CD8-positive, alpha-beta memory T cell (primary cell): ENCODE results near the gene FHIT. TPM values are rescaled to one million over a fixed set of nuclear protein-coding genes. Genes with fewer than 3 reads are reported as not detected.

Source experiments
- CTCF ChIA-PET: fragments of 350-600 bp; sonication (Branson Sonifier 250); formaldehyde crosslinking; loops from one replicate; lab custom pipeline; 2021; ENCODE audit warnings: antibody characterized with exemption; lab: Charles Lee
- POLR2A ChIA-PET: fragments of 350-600 bp; sonication (Branson Sonifier 250); formaldehyde crosslinking; loops from one replicate; lab custom pipeline; 2021; ENCODE audit warnings: antibody characterized with exemption; lab: Charles Lee
- DNase-seq, 5 donors: peaks; one replicate each; pipeline versions ENCODE4 v3.0.0 to v3.0.0-alpha.2; 2020 to 2022; ENCODE audit warnings: mixed read lengths in 1 of 5
- H3K27ac ChIP-seq: one replicate; pipeline ENCODE4 v1.7.0; 2013; ENCODE audit warnings: low read depth, mild to moderate bottlenecking, low read length, moderate library complexity
- H3K27me3 ChIP-seq: 2 replicates; pipeline ENCODE4 v1.7.0; 2013; ENCODE audit warnings: low read length, mild to moderate bottlenecking; ENCODE audit not compliant: insufficient read depth, poor library complexity, severe bottlenecking
- H3K36me3 ChIP-seq: 2 replicates; pipeline ENCODE4 v1.7.0; 2013; ENCODE audit warnings: mild to moderate bottlenecking, low read length, moderate library complexity; ENCODE audit not compliant: insufficient read depth
- H3K4me1 ChIP-seq: 2 replicates; pipeline ENCODE4 v1.7.0; 2013; ENCODE audit warnings: mild to moderate bottlenecking, low read length, moderate library complexity; ENCODE audit not compliant: insufficient read depth
- H3K4me3 ChIP-seq: 2 replicates; pipeline ENCODE4 v1.7.0; 2013; ENCODE audit warnings: mild to moderate bottlenecking, low read length
- H3K9me3 ChIP-seq: 2 replicates; pipeline ENCODE4 v1.7.0; 2013; ENCODE audit warnings: mild to moderate bottlenecking, low read length
- H3K27ac Mint-ChIP-seq, 8 donors: one replicate each; pipeline ENCODE4 v1.8.0; 2020 to 2021; ENCODE audit warnings: mixed read lengths in 8 of 8, mild to moderate bottlenecking in 6 of 8, inconsistent platforms in 3 of 8, moderate library complexity in 3 of 8
- H3K27me3 Mint-ChIP-seq, 2 donors: one replicate each; pipeline ENCODE4 v1.8.0; 2020 to 2021; ENCODE audit warnings: mixed read lengths in 2 of 2, mild to moderate bottlenecking in 1 of 2, moderate library complexity in 1 of 2
- H3K36me3 Mint-ChIP-seq, 3 donors: one replicate each; pipeline ENCODE4 v1.8.0; 2020 to 2021; ENCODE audit warnings: mixed read lengths in 3 of 3, inconsistent platforms in 1 of 3, mild to moderate bottlenecking in 1 of 3
- H3K4me1 Mint-ChIP-seq, 3 donors: one replicate each; pipeline ENCODE4 v1.8.0; 2020 to 2021; ENCODE audit warnings: mixed read lengths in 3 of 3, inconsistent platforms in 1 of 3, mild to moderate bottlenecking in 1 of 3
- H3K4me3 Mint-ChIP-seq, 7 donors: one replicate each; pipeline ENCODE4 v1.8.0; 2020 to 2021; ENCODE audit warnings: mixed read lengths in 7 of 7, mild to moderate bottlenecking in 6 of 7, moderate library complexity in 4 of 7, inconsistent platforms in 2 of 7
- H3K9me3 Mint-ChIP-seq, 5 donors: one replicate each; pipeline ENCODE4 v1.8.0; 2020 to 2022; ENCODE audit warnings: mixed read lengths in 5 of 5, mild to moderate bottlenecking in 3 of 5, moderate library complexity in 2 of 5, inconsistent platforms in 1 of 5
- polyA plus RNA-seq: library from polyadenylated mRNA; unstranded; fragments of 300-500 nt; fragmentation: Illumina TruSeq; gene quantifications from one replicate; pipeline ENCODE4 v1.2.3, GENCODE V29; 2021
- total RNA-seq, 2 experiments: library from RNA; stranded (reverse); gene quantifications; one replicate each; pipeline ENCODE4 v1.2.3, GENCODE V29; 2021

The FHIT gene
- total and polyA plus RNA-seq, 3 experiments from 2014 or later: 4.1 to 7.4 (median 4.2) TPM

DNA sequence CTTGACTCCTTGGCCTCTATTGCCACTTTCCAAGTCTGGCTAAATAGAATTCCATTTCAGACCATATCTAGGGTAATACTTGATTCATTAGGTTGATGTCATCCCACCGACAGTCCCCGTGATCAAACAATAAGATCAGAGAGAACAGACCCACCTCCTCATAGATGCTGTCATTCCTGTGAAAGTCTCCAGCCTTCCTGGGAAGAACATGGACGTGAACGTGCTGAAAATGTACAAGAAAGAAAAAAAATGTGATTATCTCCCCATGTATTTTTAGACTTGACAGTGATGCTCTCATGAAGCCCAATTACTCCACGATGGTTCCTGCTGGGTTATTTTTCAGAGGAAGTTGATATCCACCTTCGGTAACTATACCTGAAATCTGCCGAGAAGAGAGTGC, 1329.1 kb downstream of the FHIT start:
- peaks cover 0 to 22% (median 2%) of the 10 kb centered on the region in 3 donors for H3K36me3 Mint-ChIP-seq

DNA sequence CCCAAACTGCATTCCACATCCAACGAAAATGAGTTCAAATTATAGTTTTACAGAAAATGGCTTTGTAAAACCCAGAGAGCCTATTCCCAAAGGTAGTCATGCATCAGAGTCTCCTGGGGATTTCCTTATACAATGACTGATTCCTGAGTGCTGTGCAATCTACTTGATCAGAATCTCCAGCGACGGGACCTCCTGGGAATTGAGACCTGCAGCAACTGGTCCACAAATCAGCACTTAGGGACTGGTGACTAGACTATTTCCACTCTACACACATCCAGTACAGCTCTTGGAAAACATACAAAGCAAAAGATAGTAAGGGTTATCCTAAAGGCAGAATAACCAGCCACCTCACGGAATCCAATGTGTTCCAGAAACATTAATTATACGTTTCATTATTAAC, 1330.4 kb downstream of the FHIT start:
- peaks cover 56% of the 10 kb centered on the region for H3K4me1 ChIP-seq
- Mint-ChIP-seq H3K27ac (no peak overlapping the region), H3K27me3 (no peaks in the 10 kb centered on the region), H3K4me3 (no peak overlapping the region), H3K36me3 (peaks cover 0 to 17% (median 2%) of the 10 kb centered on the region in 3 donors), H3K4me1 (peaks cover 5 to 21% (median 19%) of the 10 kb centered on the region in 3 donors), H3K9me3 (no peaks in the 10 kb centered on the region)
- ChIA-PET POLR2A (no interaction called here), CTCF (no interaction called here)
- H3K27me3 ChIP-seq: no peaks in the 10 kb centered on the region
- no peaks in the 10 kb centered on the region for H3K9me3 ChIP-seq
- no peaks in the 10 kb centered on the region for H3K36me3 ChIP-seq
- no peak for DNase-seq
- no peak overlapping the region for H3K27ac ChIP-seq
- H3K4me3 ChIP-seq: no peak overlapping the region

More for the DNA sequence above, 1329.1 kb downstream of the FHIT start:
- ChIA-PET CTCF (no interaction called here), POLR2A (no interaction called here)
- Mint-ChIP-seq H3K4me3 (no peak overlapping the region), H3K4me1 (peaks cover 5 to 21% (median 19%) of the 10 kb centered on the region in 3 donors), H3K27me3 (no peaks in the 10 kb centered on the region), H3K27ac (no peak overlapping the region), H3K9me3 (no peaks in the 10 kb centered on the region)
- Histone ChIP-seq H3K36me3 (no peaks in the 10 kb centered on the region), H3K4me1 (peaks cover 56% of the 10 kb centered on the region), H3K27me3 (no peaks in the 10 kb centered on the region), H3K9me3 (no peaks in the 10 kb centered on the region), H3K4me3 (no peak overlapping the region), H3K27ac (no peak overlapping the region)
- no peak for DNase-seq

DNA sequence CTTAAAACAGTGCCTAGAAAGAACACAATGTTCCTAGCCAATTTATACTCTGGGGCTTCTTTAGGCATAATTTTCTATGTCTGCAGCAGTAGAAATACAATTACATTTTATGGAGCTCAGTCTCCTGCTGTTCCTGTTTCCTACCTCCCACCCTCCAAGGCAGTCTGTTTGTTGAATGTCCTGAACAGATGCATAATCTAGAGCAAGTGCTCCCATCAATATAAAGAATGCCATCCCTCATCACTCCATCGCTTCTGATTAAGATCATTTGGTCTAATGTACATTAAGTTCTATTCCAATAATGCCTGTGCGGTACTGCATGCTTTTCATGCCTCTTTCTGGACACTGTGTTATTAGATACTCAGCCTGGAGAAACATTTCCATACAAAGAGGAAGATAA, 1331.7 kb downstream of the FHIT start:
- Histone ChIP-seq H3K4me3 (no peak overlapping the region), H3K9me3 (no peaks in the 10 kb centered on the region), H3K27me3 (no peaks in the 10 kb centered on the region), H3K27ac (no peak overlapping the region), H3K36me3 (no peaks in the 10 kb centered on the region), H3K4me1 (peaks cover 51% of the 10 kb centered on the region)
- CTCF ChIA-PET: no interaction called here
- Mint-ChIP-seq H3K27ac (no peak overlapping the region), H3K9me3 (no peaks in the 10 kb centered on the region), H3K36me3 (peaks cover 0 to 17% (median 0%) of the 10 kb centered on the region in 3 donors), H3K4me1 (peaks cover 5 to 21% (median 19%) of the 10 kb centered on the region in 3 donors), H3K27me3 (peaks cover 0 to 1% of the 10 kb centered on the region in 2 donors), H3K4me3 (no peak overlapping the region)
- DNase-seq: no peak
- POLR2A ChIA-PET: no interaction called here

DNA sequence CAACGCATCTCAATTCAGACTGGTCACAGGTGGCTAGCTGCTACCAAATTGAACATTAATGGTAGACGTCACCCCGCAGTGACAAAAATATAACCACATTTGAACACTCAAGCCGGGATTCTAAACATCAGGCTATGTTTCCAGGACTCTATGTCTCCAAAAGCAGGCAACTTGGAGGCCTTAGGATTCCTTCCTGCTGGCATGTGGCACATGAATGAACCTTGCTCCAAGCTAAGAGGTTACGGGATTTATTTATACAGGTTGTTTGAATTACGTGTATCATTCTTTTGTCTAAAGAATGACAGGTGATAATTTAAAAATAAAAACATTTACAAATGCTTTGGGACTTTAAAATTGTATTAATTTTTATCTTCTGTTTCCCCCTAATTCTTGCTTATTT, 1337.0 kb downstream of the FHIT start:
- Histone ChIP-seq H3K27ac (no peak overlapping the region), H3K27me3 (no peaks in the 10 kb centered on the region), H3K4me3 (no peak overlapping the region), H3K9me3 (no peaks in the 10 kb centered on the region), H3K36me3 (no peaks in the 10 kb centered on the region), H3K4me1 (peaks cover 20% of the 10 kb centered on the region)
- Mint-ChIP-seq H3K36me3 (no peaks in the 10 kb centered on the region), H3K27me3 (peaks cover 0 to 1% of the 10 kb centered on the region in 2 donors), H3K9me3 (no peaks in the 10 kb centered on the region), H3K27ac (no peak overlapping the region), H3K4me3 (no peak overlapping the region), H3K4me1 (peaks cover 4 to 11% (median 11%) of the 10 kb centered on the region in 3 donors)
- CTCF ChIA-PET: no interaction called here
- DNase-seq: no peak
- POLR2A ChIA-PET: no interaction called here

DNA sequence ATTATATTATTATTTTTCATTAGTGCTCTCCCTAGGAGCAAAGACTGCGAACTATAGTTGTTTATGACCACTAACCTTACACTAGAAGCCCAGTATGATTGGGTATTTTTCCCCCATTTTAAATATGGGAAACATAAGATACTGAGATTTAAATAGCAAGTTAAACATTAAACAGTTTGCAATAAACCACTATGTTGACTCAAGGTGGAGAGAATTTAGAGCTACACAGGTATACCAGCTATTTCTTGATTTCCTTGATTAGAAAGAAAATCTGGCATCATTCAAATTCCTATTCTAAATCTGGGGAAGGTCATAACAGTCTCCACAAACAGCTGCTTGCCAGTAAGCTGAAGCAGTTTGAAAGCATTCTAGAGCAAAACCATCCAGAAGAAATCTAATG, 1337.6 kb downstream of the FHIT start:
- peaks cover under 1 to 5% (median 5%) of the 10 kb centered on the region in 3 donors for H3K4me1 Mint-ChIP-seq
- no peaks in the 10 kb centered on the region for H3K36me3 Mint-ChIP-seq
- ChIA-PET CTCF (no interaction called here), POLR2A (no interaction called here)
- H3K27ac Mint-ChIP-seq: no peak overlapping the region
- Histone ChIP-seq H3K27me3 (no peaks in the 10 kb centered on the region), H3K4me1 (peaks cover 14% of the 10 kb centered on the region), H3K9me3 (no peaks in the 10 kb centered on the region), H3K27ac (no peak overlapping the region), H3K36me3 (no peaks in the 10 kb centered on the region), H3K4me3 (no peak overlapping the region)
- no peak for DNase-seq
- no peaks in the 10 kb centered on the region for H3K9me3 Mint-ChIP-seq
- H3K4me3 Mint-ChIP-seq: no peak overlapping the region
- H3K27me3 Mint-ChIP-seq: peaks cover 0 to 1% of the 10 kb centered on the region in 2 donors

DNA sequence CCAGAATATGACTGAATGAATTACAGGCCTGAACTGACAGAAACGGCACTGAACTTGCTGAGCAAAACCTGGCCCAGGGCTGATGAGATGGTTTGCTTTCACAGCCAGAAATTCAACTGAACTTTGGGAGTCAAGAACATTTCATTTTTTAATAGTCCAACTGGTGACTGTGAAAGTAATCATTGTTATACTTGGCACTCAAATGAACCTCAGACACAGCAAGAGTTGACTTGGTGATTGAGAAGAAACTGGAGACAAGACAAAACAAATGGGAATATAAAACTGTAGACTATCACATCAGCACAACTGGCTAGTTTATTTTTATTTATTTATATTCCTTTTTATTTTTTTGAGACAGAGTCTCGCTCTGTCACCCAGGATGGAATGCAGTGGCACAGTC, 1342.6 kb downstream of the FHIT start:
- H3K4me3 ChIP-seq: no peak overlapping the region
- POLR2A ChIA-PET: no interaction called here
- Mint-ChIP-seq H3K4me1 (no peaks in the 10 kb centered on the region), H3K4me3 (no peak overlapping the region), H3K27ac (no peak overlapping the region), H3K36me3 (peaks cover 0 to 14% (median 3%) of the 10 kb centered on the region in 3 donors), H3K27me3 (no peaks in the 10 kb centered on the region), H3K9me3 (no peaks in the 10 kb centered on the region)
- H3K9me3 ChIP-seq: no peaks in the 10 kb centered on the region
- no peak overlapping the region for H3K27ac ChIP-seq
- H3K36me3 ChIP-seq: no peaks in the 10 kb centered on the region
- H3K4me1 ChIP-seq: peaks cover 12% of the 10 kb centered on the region
- DNase-seq: no peak
- CTCF ChIA-PET: no interaction called here
- no peaks in the 10 kb centered on the region for H3K27me3 ChIP-seq

DNA sequence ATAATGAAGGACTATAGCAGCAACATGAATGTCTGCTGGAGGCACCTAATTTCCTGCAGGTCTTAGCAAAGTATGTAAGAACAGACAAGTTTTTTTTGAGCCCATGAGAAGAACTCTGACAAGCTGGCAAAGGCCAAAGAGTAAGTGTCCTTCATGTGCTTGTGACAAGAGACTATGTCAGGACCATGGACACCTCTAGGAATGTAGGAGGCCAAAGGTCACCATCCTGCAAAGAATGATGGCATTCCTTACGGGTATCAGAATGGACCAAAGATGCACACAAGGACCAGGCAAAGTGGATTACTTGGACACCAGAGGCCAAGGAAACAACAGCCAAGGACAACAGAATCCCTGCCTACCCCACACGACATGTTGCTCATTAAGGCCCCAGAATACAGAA, 1343.0 kb downstream of the FHIT start:
- H3K27ac Mint-ChIP-seq: no peak overlapping the region
- DNase-seq: no peak
- no peaks in the 10 kb centered on the region for H3K9me3 Mint-ChIP-seq

DNA sequence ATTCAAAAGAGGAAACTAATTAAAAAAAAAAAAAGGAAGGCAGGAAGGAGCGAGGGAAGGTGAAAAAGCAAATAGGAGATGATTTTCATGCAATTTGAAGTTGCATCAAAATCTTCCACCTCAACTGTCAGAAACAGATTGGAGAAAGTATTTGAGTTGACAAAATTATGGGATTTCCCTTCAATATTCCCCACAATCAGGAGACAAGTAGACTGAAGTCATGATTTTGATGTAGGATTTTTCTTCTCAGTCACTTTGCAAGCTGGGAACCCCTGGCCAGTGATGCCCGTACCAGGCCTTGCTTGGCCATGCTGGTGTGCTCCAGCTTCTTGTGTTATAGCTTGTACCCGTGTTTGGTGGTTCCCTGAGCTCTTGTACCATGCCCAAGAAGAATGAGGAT, 1347.0 kb downstream of the FHIT start:
- H3K4me3 Mint-ChIP-seq: no peak overlapping the region
- Histone ChIP-seq H3K27me3 (no peaks in the 10 kb centered on the region), H3K27ac (no peak overlapping the region), H3K4me3 (no peak overlapping the region), H3K4me1 (peaks cover 12% of the 10 kb centered on the region), H3K9me3 (no peaks in the 10 kb centered on the region), H3K36me3 (no peaks in the 10 kb centered on the region)
- H3K27me3 Mint-ChIP-seq: no peaks in the 10 kb centered on the region
- DNase-seq: no peak
- CTCF ChIA-PET: interaction anchor here (0.8 to 1.3 kb wide), 2 partner anchors 16 to 303 kb away, joined by 3 read pairs; no protein-coding TSS in a partner anchor
- no peak overlapping the region for H3K27ac Mint-ChIP-seq
- H3K36me3 Mint-ChIP-seq: peaks cover 0 to 25% (median 4%) of the 10 kb centered on the region in 3 donors
- no peaks in the 10 kb centered on the region for H3K4me1 Mint-ChIP-seq
- POLR2A ChIA-PET: no interaction called here
- H3K9me3 Mint-ChIP-seq: no peaks in the 10 kb centered on the region

More for the DNA sequence above, 1343.0 kb downstream of the FHIT start:
- POLR2A ChIA-PET: no interaction called here
- Histone ChIP-seq H3K27me3 (no peaks in the 10 kb centered on the region), H3K27ac (no peak overlapping the region), H3K9me3 (no peaks in the 10 kb centered on the region), H3K4me1 (peaks cover 12% of the 10 kb centered on the region), H3K36me3 (no peaks in the 10 kb centered on the region), H3K4me3 (no peak overlapping the region)
- CTCF ChIA-PET: no interaction called here
- Mint-ChIP-seq H3K4me1 (no peaks in the 10 kb centered on the region), H3K27me3 (no peaks in the 10 kb centered on the region), H3K4me3 (no peak overlapping the region), H3K36me3 (peaks cover 0 to 17% (median 3%) of the 10 kb centered on the region in 3 donors)
